WTC11 (cell line): Measurements from ENCODE around the gene NOS3. TPM values are rescaled to one million over a fixed set of nuclear protein-coding genes. Genes with fewer than 3 reads are reported as not detected.

ENCODE experiments used
- ATAC-seq: fragments of 200-7000 bp; cut with Tn5 transposase; 2 replicates; pipeline ENCODE4 v1.10.0; 2021; ENCODE audit warnings: mild to moderate bottlenecking, moderate library complexity
- CTCF ChIA-PET: fragments of 300-600 bp; sonication (Branson Sonifier 250); formaldehyde crosslinking; loops from one replicate; lab custom pipeline; 2021; ENCODE audit warnings: antibody characterized with exemption; lab: Charles Lee
- POLR2A ChIA-PET: fragments of 350-600 bp; sonication (Branson Sonifier 250); formaldehyde crosslinking; loops from one replicate; lab custom pipeline; 2021; ENCODE audit warnings: antibody characterized with exemption; lab: Charles Lee
- DNase-seq: peaks from one replicate; pipeline ENCODE4 v3.0.0; 2021; ENCODE audit warnings: low spot score
- H3K27ac Mint-ChIP-seq: 2 replicates; pipeline ENCODE4 v1.8.0; 2021; ENCODE audit warnings: mixed read lengths
- H3K27me3 Mint-ChIP-seq: 2 replicates; pipeline ENCODE4 v1.8.0; 2021; ENCODE audit warnings: low read depth, mild to moderate bottlenecking, moderate library complexity, mixed read lengths
- H3K36me3 Mint-ChIP-seq: 2 replicates; pipeline ENCODE4 v1.8.0; 2021; ENCODE audit warnings: mixed read lengths
- H3K4me1 Mint-ChIP-seq: 2 replicates; pipeline ENCODE4 v1.8.0; 2022; ENCODE audit warnings: mixed read lengths
- H3K4me3 Mint-ChIP-seq: 2 replicates; pipeline ENCODE4 v1.8.0; 2021; ENCODE audit warnings: mild to moderate bottlenecking, moderate library complexity, mixed read lengths
- H3K9me3 Mint-ChIP-seq: 2 replicates; pipeline ENCODE4 v1.8.0; 2021; ENCODE audit warnings: mixed read lengths
- CREM ChIP-seq: sonication (generic); formaldehyde crosslinking; IDR thresholded peaks from 2 replicates; pipeline ENCODE4 v1.8.1; 2022; ENCODE audit warnings: mild to moderate bottlenecking, missing genetic modification reagents, moderate library complexity
- ESRRA ChIP-seq: sonication (generic); formaldehyde crosslinking; IDR thresholded peaks from 2 replicates; pipeline ENCODE4 v1.8.1; 2022; ENCODE audit warnings: mild to moderate bottlenecking, missing genetic modification reagents, borderline replicate concordance
- FOXP1 ChIP-seq: sonication (generic); formaldehyde crosslinking; IDR thresholded peaks from 2 replicates; pipeline ENCODE4 v1.8.0; 2022; ENCODE audit warnings: missing genetic modification reagents, mild to moderate bottlenecking, moderate library complexity, borderline replicate concordance
- RELA ChIP-seq: sonication (generic); formaldehyde crosslinking; IDR thresholded peaks from 2 replicates; pipeline ENCODE4 v1.8.1; 2022; ENCODE audit warnings: missing genetic modification reagents, mild to moderate bottlenecking, borderline replicate concordance
- SMAD3 ChIP-seq: sonication (generic); formaldehyde crosslinking; IDR thresholded peaks from 2 replicates; pipeline ENCODE4 v1.8.0; 2022; ENCODE audit warnings: missing genetic modification reagents, mild to moderate bottlenecking, borderline replicate concordance
- TP53 ChIP-seq: sonication (generic); formaldehyde crosslinking; IDR thresholded peaks from 2 replicates; pipeline ENCODE4 v1.8.1; 2023; ENCODE audit warnings: mild to moderate bottlenecking, missing genetic modification reagents
- ZNF263 ChIP-seq: sonication (generic); formaldehyde crosslinking; IDR thresholded peaks from 2 replicates; pipeline ENCODE4 v1.8.1; 2022; ENCODE audit warnings: low read depth, mild to moderate bottlenecking, moderate library complexity, missing genetic modification reagents
- ZNF671 ChIP-seq: fragments of 250-450 bp; sonication (Bioruptor Pico); IDR thresholded peaks from 2 replicates; pipeline ENCODE4 v1.8.0; 2021; ENCODE audit warnings: mild to moderate bottlenecking
- total RNA-seq: library from RNA; stranded (reverse); gene quantifications from 3 replicates; pipeline ENCODE4 v1.2.3, GENCODE V29; 2021
- TF ChIP-seq, protein P1 (sequence below): sonication (generic); formaldehyde crosslinking; IDR thresholded peaks from 2 replicates; pipeline ENCODE4 v1.8.1; 2022; ENCODE audit warnings: missing genetic modification reagents, borderline replicate concordance
- TF ChIP-seq, protein P2 (sequence below): fragments of 250-450 bp; sonication (Bioruptor Pico); IDR thresholded peaks from 2 replicates; pipeline ENCODE4 v1.8.0; 2021; ENCODE audit warnings: mild to moderate bottlenecking
- TF ChIP-seq, protein P3 (sequence below): sonication (generic); formaldehyde crosslinking; IDR thresholded peaks from 2 replicates; pipeline ENCODE4 v1.8.1; 2022; ENCODE audit warnings: mild to moderate bottlenecking, moderate library complexity, missing genetic modification reagents
- TF ChIP-seq, protein P4 (sequence below): sonication (generic); formaldehyde crosslinking; IDR thresholded peaks from 2 replicates; pipeline ENCODE4 v1.8.1; 2022; ENCODE audit warnings: low read depth, mild to moderate bottlenecking, moderate library complexity, missing genetic modification reagents, borderline replicate concordance
- TF ChIP-seq, protein P5 (sequence below): fragments of 250-450 bp; sonication (Bioruptor Pico); IDR thresholded peaks from 2 replicates; pipeline ENCODE4 v1.9.0; 2021; ENCODE audit warnings: mild to moderate bottlenecking, borderline replicate concordance

The NOS3 gene
- total RNA-seq, 1 experiment from 2014 or later: 6.6 TPM

DNA sequence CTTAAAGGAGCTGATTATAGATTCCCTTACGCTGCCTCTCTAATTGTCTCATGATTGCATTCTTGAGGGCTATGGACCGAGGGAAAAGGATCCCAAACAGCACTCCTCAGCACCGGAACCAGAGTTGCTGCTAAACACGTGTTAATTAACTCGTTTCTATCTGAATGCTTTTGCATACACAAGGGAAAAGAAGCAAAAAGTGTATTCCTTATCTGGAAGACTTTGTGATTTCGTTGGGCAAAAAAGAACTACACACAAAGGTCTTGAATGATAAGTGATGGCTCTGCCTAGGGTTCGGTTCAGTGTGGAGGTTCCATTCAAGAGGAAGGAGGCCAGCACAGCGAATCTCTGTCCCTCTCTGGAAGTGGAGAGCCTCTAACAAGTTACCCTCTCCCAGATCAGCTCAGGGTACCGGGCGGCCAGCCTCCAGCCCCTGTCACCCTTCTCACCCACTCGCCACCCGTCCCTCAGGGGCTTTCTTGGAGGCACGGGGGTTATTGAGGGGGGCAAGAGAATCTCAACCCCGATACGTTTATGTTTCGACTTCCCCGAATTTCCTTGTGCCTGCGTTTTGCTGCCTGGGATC is 68.1 kb downstream of the NOS3 start (continued):
- TF ChIP-seq SMAD3 (no peak), TP53 (CRISPR knock-in tag) (no peak), ZNF671 (CRISPR knock-in tag) (no peak), CREM (CRISPR knock-in tag) (no peak), RELA (CRISPR knock-in tag) (no peak)
- TF ChIP-seq, protein P1, sequence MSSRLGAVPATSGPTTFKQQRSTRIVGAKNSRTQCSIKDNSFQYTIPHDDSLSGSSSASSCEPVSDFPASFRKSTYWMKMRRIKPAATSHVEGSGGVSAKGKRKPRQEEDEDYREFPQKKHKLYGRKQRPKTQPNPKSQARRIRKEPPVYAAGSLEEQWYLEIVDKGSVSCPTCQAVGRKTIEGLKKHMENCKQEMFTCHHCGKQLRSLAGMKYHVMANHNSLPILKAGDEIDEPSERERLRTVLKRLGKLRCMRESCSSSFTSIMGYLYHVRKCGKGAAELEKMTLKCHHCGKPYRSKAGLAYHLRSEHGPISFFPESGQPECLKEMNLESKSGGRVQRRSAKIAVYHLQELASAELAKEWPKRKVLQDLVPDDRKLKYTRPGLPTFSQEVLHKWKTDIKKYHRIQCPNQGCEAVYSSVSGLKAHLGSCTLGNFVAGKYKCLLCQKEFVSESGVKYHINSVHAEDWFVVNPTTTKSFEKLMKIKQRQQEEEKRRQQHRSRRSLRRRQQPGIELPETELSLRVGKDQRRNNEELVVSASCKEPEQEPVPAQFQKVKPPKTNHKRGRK: no peak
- TF ChIP-seq, protein P2, sequence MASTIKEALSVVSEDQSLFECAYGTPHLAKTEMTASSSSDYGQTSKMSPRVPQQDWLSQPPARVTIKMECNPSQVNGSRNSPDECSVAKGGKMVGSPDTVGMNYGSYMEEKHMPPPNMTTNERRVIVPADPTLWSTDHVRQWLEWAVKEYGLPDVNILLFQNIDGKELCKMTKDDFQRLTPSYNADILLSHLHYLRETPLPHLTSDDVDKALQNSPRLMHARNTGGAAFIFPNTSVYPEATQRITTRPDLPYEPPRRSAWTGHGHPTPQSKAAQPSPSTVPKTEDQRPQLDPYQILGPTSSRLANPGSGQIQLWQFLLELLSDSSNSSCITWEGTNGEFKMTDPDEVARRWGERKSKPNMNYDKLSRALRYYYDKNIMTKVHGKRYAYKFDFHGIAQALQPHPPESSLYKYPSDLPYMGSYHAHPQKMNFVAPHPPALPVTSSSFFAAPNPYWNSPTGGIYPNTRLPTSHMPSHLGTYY: no peak
- TF ChIP-seq, protein P3, sequence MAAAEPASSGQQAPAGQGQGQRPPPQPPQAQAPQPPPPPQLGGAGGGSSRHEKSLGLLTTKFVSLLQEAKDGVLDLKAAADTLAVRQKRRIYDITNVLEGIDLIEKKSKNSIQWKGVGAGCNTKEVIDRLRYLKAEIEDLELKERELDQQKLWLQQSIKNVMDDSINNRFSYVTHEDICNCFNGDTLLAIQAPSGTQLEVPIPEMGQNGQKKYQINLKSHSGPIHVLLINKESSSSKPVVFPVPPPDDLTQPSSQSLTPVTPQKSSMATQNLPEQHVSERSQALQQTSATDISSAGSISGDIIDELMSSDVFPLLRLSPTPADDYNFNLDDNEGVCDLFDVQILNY (CRISPR knock-in tag): no peak
- TF ChIP-seq, all 79 proteins: peak for 0

DNA sequence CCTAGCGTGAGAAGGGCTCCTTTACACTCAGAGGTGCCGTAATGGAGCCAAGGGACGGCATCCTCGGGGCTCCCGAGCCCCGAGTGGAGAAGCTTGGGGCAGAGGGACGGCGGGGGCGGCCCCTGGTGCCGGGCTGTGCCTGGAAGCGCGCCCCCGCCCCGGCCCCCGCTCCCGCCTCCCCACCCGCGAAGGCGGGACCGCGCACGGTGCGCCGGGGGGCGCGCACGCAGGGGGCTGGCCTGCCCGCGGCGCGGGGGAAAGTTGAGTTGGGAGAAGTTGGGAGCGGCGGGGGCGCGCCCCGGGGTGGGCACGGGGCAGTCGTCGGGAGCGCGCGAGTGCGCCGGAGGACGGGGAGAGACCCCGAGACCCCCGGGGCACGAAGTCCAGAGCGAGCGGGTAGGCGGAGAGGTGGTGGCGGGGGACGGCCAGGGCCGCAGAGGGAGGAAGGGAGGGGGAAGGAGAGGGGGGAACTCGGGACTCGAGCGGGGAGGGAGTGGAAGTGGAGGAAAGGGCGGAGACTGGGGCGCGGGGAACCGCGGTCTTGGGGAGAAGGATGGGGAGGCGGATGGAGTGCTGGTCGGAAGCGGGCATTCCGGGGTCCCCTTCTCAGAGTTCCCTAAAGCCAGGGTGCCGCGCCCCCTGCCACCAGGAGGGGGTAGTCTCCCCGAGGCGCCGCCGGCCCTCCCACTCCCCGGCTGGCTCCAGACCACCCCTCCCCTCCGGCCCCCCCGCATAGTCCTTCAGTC is 68.7 kb downstream of the NOS3 start, which contains the start of gene SLC4A2:
Gene SLC4A2 (plus strand): TSS at position 223 of the 746 bp plus-strand sequence. CDS start 2,399 bp downstream, outside the sequence.
- Mint-ChIP-seq H3K27ac (peak within 1 kb of the TSS; percentile 93), H3K4me3 (peak within 1 kb of the TSS; percentile 98), H3K4me1 (peaks cover 43% of the 10 kb centered on the region), H3K9me3 (no peaks in the 10 kb centered on the region), H3K36me3 (no peaks in the 10 kb centered on the region; the same call in 1 of the 2 replicates), H3K27me3 (peaks cover 7% of the 10 kb centered on the region)
- ChIA-PET CTCF (interaction anchor here (1.0 to 3.5 kb wide), 8 partner anchors 8 to 97 kb away, joined by 3 to 12 read pairs (median 6); partner anchors contain the start of gene FASTK), POLR2A (interaction anchor here (1.1 kb wide), 1 partner anchor 21 kb away, joined by 3 read pairs; the partner anchor contains the start of gene FASTK)
- TF ChIP-seq FOXP1 (0 out of 2 replicates have a peak, but pooled peaks have one; percentile 16), ESRRA (no peak)
- ATAC-seq (no peak), DNase-seq (peak; percentile 76)

DNA sequence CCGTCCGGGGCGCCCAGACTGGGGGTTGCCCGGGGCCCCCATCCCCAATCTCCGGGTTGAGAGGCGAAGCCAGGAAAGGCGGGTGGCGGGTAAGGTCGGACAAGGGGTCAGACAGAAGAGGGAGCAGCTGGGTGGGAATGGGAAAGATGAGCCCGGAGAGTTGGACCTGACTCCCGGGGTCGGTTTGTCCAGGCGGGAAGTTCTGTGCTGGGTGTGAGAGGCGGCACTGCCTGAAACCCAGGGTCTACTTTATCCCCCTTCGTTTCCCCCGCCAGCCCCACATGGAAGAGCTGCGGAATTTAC is 69.2 kb downstream of the NOS3 start:
- CTCF ChIA-PET: interaction anchor here (0.8 to 3.5 kb wide), 6 partner anchors 9 to 51 kb away, joined by 3 to 12 read pairs (median 6); partner anchors contain the start of gene FASTK
- H3K27ac Mint-ChIP-seq: no peak overlapping the region

More for the DNA sequence above, 69.2 kb downstream of the NOS3 start:
- POLR2A ChIA-PET: no interaction called here
- ATAC-seq (no peak), DNase-seq (peak; percentile 36)
- Mint-ChIP-seq H3K27me3 (peaks cover 7% of the 10 kb centered on the region), H3K4me3 (peak overlapping the region; percentile 83), H3K9me3 (no peaks in the 10 kb centered on the region), H3K36me3 (no peaks in the 10 kb centered on the region; the same call in 1 of the 2 replicates), H3K4me1 (peaks cover 43% of the 10 kb centered on the region)
- TF ChIP-seq, protein P4, sequence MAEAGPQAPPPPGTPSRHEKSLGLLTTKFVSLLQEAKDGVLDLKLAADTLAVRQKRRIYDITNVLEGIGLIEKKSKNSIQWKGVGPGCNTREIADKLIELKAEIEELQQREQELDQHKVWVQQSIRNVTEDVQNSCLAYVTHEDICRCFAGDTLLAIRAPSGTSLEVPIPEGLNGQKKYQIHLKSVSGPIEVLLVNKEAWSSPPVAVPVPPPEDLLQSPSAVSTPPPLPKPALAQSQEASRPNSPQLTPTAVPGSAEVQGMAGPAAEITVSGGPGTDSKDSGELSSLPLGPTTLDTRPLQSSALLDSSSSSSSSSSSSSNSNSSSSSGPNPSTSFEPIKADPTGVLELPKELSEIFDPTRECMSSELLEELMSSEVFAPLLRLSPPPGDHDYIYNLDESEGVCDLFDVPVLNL (CRISPR knock-in tag): no peak; the same call in 1 of the 2 replicates
- TF ChIP-seq CREM (CRISPR knock-in tag): 0 out of 2 replicates have a peak, but pooled peaks have one; percentile 39
- TF ChIP-seq ZNF263 (CRISPR knock-in tag): 0 out of 2 replicates have a peak, but pooled peaks have one; percentile 20
- TF ChIP-seq, protein P5, sequence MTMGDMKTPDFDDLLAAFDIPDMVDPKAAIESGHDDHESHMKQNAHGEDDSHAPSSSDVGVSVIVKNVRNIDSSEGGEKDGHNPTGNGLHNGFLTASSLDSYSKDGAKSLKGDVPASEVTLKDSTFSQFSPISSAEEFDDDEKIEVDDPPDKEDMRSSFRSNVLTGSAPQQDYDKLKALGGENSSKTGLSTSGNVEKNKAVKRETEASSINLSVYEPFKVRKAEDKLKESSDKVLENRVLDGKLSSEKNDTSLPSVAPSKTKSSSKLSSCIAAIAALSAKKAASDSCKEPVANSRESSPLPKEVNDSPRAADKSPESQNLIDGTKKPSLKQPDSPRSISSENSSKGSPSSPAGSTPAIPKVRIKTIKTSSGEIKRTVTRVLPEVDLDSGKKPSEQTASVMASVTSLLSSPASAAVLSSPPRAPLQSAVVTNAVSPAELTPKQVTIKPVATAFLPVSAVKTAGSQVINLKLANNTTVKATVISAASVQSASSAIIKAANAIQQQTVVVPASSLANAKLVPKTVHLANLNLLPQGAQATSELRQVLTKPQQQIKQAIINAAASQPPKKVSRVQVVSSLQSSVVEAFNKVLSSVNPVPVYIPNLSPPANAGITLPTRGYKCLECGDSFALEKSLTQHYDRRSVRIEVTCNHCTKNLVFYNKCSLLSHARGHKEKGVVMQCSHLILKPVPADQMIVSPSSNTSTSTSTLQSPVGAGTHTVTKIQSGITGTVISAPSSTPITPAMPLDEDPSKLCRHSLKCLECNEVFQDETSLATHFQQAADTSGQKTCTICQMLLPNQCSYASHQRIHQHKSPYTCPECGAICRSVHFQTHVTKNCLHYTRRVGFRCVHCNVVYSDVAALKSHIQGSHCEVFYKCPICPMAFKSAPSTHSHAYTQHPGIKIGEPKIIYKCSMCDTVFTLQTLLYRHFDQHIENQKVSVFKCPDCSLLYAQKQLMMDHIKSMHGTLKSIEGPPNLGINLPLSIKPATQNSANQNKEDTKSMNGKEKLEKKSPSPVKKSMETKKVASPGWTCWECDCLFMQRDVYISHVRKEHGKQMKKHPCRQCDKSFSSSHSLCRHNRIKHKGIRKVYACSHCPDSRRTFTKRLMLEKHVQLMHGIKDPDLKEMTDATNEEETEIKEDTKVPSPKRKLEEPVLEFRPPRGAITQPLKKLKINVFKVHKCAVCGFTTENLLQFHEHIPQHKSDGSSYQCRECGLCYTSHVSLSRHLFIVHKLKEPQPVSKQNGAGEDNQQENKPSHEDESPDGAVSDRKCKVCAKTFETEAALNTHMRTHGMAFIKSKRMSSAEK: no peak
